IMR-90 (cell line): ENCODE results near the gene SETX. TPM values are rescaled to one million over a fixed set of nuclear protein-coding genes. Genes with fewer than 3 reads are reported as not detected.

Experiments
- ATAC-seq: fragments of 200-7000 bp; cut with Tn5 transposase; 2 replicates; pipeline ENCODE4 v1.9.1; 2020; ENCODE audit warnings: low read depth, mild to moderate bottlenecking, moderate library complexity
- BruUV-seq: library from RNA; stranded (reverse); fragments of 400-500 nt; replicated peaks from 2 replicates; lab custom pipeline; 2021; lab: Mats Ljungman, UMichigan
- CTCF ChIA-PET: fragments of 300-600 bp; formaldehyde crosslinking; extraction: SDS; loops from one replicate; lab custom pipeline; 2021; ENCODE audit warnings: antibody characterized with exemption; lab: Yijun Ruan, JAX
- POLR2A ChIA-PET: fragments of 300-600 bp; sonication (Branson Sonifier 250); formaldehyde crosslinking; loops from one replicate; lab custom pipeline; 2022; ENCODE audit warnings: antibody characterized with exemption; ENCODE audit not compliant: unreplicated experiment; lab: Charles Lee
- DNase-seq: peaks from one replicate; pipeline ENCODE4 v3.0.0; 2013
- H2AFZ ChIP-seq: replicated peaks from 2 replicates; pipeline ENCODE3; 2013; ENCODE audit warnings: low read length, mild to moderate bottlenecking; ENCODE audit not compliant: poor library complexity
- H2AK5ac ChIP-seq: 2 replicates; pipeline ENCODE4 v1.6.1; 2013; ENCODE audit warnings: low read depth, low read length, inconsistent platforms
- H2AK9ac ChIP-seq: replicated peaks from 2 replicates; pipeline ENCODE3; 2013; ENCODE audit warnings: mild to moderate bottlenecking, low read depth, low read length, moderate library complexity; ENCODE audit not compliant: poor library complexity
- H2BK120ac ChIP-seq: 2 replicates; pipeline ENCODE4 v1.6.1; 2013; ENCODE audit warnings: low read depth, low read length, inconsistent platforms
- H2BK15ac ChIP-seq: 3 replicates; pipeline ENCODE4 v1.6.1; 2013; ENCODE audit warnings: low read depth, low read length, inconsistent platforms
- H2BK20ac ChIP-seq: 2 replicates; pipeline ENCODE4 v1.6.1; 2013; ENCODE audit warnings: low read depth, mild to moderate bottlenecking, inconsistent platforms, low read length, moderate library complexity
- H2BK5ac ChIP-seq: 2 replicates; pipeline ENCODE4 v1.6.1; 2013; ENCODE audit warnings: mild to moderate bottlenecking, low read depth, low read length, inconsistent platforms; ENCODE audit not compliant: poor library complexity, severe bottlenecking
- H3K14ac ChIP-seq: replicated peaks from 2 replicates; pipeline ENCODE4 v1.6.1; 2013; ENCODE audit warnings: low read depth, low read length, inconsistent platforms
- H3K18ac ChIP-seq: 2 replicates; pipeline ENCODE4 v1.6.1; 2013; ENCODE audit warnings: low read depth, low read length, control low read depth
- H3K23ac ChIP-seq: 2 replicates; pipeline ENCODE4 v1.6.1; 2013; ENCODE audit warnings: low read depth, low read length, inconsistent platforms
- H3K27ac ChIP-seq: 2 replicates; pipeline ENCODE4 v1.5.1; 2013; ENCODE audit warnings: mild to moderate bottlenecking, control low read depth, low read length; ENCODE audit not compliant: insufficient read depth
- H3K27me3 ChIP-seq: 2 replicates; pipeline ENCODE4 v1.6.1; 2013; ENCODE audit warnings: low read length; ENCODE audit not compliant: control insufficient read depth, insufficient read depth
- H3K36me3 ChIP-seq: 2 replicates; pipeline ENCODE4 v1.6.1; 2013; ENCODE audit warnings: low read length, mixed read lengths; ENCODE audit not compliant: control insufficient read depth, insufficient read depth
- H3K4ac ChIP-seq: 2 replicates; pipeline ENCODE4 v1.6.1; 2013; ENCODE audit warnings: low read depth, low read length, inconsistent platforms
- H3K4me1 ChIP-seq: 2 replicates; pipeline ENCODE4 v1.6.1; 2013; ENCODE audit warnings: low read length, mixed read lengths; ENCODE audit not compliant: control insufficient read depth, insufficient read depth
- H3K4me2 ChIP-seq: 2 replicates; pipeline ENCODE4 v1.6.1; 2013; ENCODE audit warnings: low read depth, mild to moderate bottlenecking, control low read depth, low read length, moderate library complexity
- H3K4me3 ChIP-seq: 2 replicates; pipeline ENCODE4 v1.5.1; 2013; ENCODE audit warnings: low read depth, mild to moderate bottlenecking, control low read depth, low read length, moderate library complexity; ENCODE audit not compliant: insufficient read depth
- H3K56ac ChIP-seq: 2 replicates; pipeline ENCODE4 v1.6.1; 2013; ENCODE audit warnings: low read length, inconsistent platforms; ENCODE audit not compliant: insufficient read depth; ENCODE audit errors: extremely low read depth
- H3K79me1 ChIP-seq, 2 experiments: 2 replicates each; pipeline ENCODE4 v1.6.1; 2013; ENCODE audit warnings: low read length in 2 of 2, inconsistent platforms in 1 of 2, low read depth in 1 of 2
- H3K9ac ChIP-seq: 2 replicates; pipeline ENCODE4 v1.6.1; 2013; ENCODE audit warnings: low read depth, low read length, control low read depth
- H3K9me1 ChIP-seq: 2 replicates; pipeline ENCODE4 v1.6.1; 2013; ENCODE audit warnings: low read length, inconsistent platforms; ENCODE audit not compliant: insufficient read depth
- H3K9me3 ChIP-seq: 2 replicates; pipeline ENCODE4 v1.6.1; 2013; ENCODE audit warnings: low read length; ENCODE audit not compliant: control insufficient read depth, insufficient read depth
- H4K20me1 ChIP-seq: 2 replicates; pipeline ENCODE4 v1.6.1; 2013; ENCODE audit warnings: low read length, inconsistent platforms; ENCODE audit not compliant: insufficient read depth
- H4K5ac ChIP-seq: 2 replicates; pipeline ENCODE4 v1.6.1; 2013; ENCODE audit warnings: mild to moderate bottlenecking, low read depth, low read length, control low read depth
- H4K8ac ChIP-seq, 2 experiments: 2 replicates each; pipeline ENCODE4 v1.6.1; 2013; ENCODE audit warnings: low read depth in 2 of 2, low read length in 2 of 2, control low read depth in 1 of 2, inconsistent platforms in 1 of 2
- H4K91ac ChIP-seq: 2 replicates; pipeline ENCODE4 v1.6.1; 2013; ENCODE audit warnings: low read depth, low read length, inconsistent platforms; ENCODE audit not compliant: insufficient read depth
- MAFK ChIP-seq: IDR thresholded peaks from 2 replicates; pipeline ENCODE4 v1.6.1; 2012; ENCODE audit warnings: low read depth, low read length, improper control_type of control experiment
- SMC3 ChIP-seq: fragments of 150-350 bp; IDR thresholded peaks from 2 replicates; pipeline ENCODE4 v1.6.1; 2016; ENCODE audit warnings: low read depth, mild to moderate bottlenecking, antibody characterized with exemption, low read length, moderate library complexity
- WGBS, 2 experiments: methylation state at CpG; one replicate each; pipeline versions ENCODE4 v1.1.5 to v1.1.7; 2013; ENCODE audit warnings: missing lambda C conversion rate in 2 of 2; ENCODE audit not compliant: insufficient read length in 1 of 2; ENCODE audit errors: extremely low coverage in 2 of 2; 5-methylcytosine and 5-hydroxymethylcytosine counted together
- dilution Hi-C: fragments of 300-500 bp; cut with HindIII; formaldehyde crosslinking; loops from one replicate; pipeline ENCODE4 v1.14.3; 2018; ENCODE audit warnings: low sequenced_read_pairs; ENCODE audit not compliant: unreplicated experiment
- in situ Hi-C: fragments of 300-500 bp; cut with MboI; formaldehyde crosslinking; loops from 3 replicates; pipeline ENCODE4 v1.14.3; 2019; ENCODE audit warnings: low sequenced_read_pairs, inconsistent platforms, mixed read lengths
- intact Hi-C: fragments of 100-400 bp; cut with micrococcal nuclease; formaldehyde crosslinking; loops from 2 replicates; pipeline ENCODE4 v1.10.0; 2022
- polyA plus RNA-seq, 3 experiments: library from polyadenylated mRNA; depleted of rRNA; stranded (reverse); fragments of >200 nt; gene quantifications; 2 replicates each; pipeline ENCODE4 v1.2.3, GENCODE V29; 2012; ENCODE audit warnings: low replicate concordance in 1 of 3
- total RNA-seq: library from RNA; depleted of rRNA; stranded (reverse); fragments of >200 nt; gene quantifications from 2 replicates; pipeline ENCODE4 v1.2.3, GENCODE V29; 2012

The SETX gene
- total and polyA plus RNA-seq, 2 of the 4 experiments (the other 2 are of a cell fraction), result 13.1 to 55.0 TPM

DNA sequence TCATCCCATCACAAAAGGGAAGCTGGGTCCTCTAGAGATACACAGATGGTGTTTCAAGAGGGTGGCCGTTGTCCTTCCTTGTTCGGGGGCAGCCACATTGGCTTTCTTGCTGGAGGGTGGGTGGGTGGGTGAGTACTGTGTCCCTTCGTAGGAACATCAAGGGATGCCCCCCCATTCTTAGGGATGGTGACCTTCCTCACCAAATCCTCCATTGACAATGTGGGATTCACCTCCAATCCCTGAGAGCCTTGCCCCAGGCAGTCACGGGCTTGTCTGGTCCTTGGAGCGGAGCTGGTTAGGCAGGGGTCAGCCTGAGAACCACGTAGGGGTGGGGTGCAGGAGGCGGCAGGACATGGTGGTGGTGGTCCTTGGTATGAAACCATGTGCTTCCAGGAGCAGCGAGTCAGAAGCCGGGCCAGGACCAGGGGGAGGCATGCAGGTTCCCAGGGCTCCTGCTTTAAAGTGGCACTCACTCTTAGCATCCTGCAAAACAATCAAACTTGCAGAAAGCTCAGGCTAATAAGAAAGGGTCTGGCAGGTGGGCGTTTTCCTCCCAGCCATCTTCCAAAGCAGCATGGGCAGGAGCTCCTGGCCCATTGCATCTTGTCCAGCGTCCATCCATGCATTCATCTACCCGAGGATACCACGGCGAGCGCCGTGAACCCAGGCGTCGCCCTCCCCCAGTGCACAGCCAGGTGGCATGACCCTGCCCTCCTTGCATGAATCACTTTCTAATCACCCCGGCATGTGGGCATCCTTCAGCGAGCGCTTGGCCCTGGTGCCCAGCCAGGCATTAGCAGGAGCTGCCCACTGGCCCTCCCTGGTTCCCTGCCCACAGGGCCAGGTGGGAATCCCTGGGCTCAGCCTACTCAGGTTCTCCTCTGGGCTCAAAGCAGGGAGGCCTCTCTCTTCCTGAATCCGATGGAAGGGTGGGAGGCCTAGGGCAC is 116.5 kb downstream of the SETX start:
- no peak overlapping the region for H2AFZ ChIP-seq
- no peak overlapping the region for H2BK5ac ChIP-seq
- no peak overlapping the region for H4K8ac ChIP-seq
- ATAC-seq, result no peak
- H3K27me3 ChIP-seq, result peaks cover 54% of the 10 kb centered on the region
- ChIA-PET POLR2A (no interaction called here), CTCF (interaction anchor here (0.7 to 1.0 kb wide), 2 partner anchors 14 to 475 kb away, joined by 3 read pairs; no protein-coding TSS in a partner anchor)
- H3K36me3 ChIP-seq, result no peaks in the 10 kb centered on the region
- H3K9ac ChIP-seq, result no peak overlapping the region
- no peaks in the 10 kb centered on the region for H3K9me3 ChIP-seq
- no peak overlapping the region for H3K27ac ChIP-seq
- H3K4me3 ChIP-seq, result no peak overlapping the region
- no peak overlapping the region for H2AK5ac ChIP-seq
- no peak overlapping the region for H3K18ac ChIP-seq
- no peaks in the 10 kb centered on the region for H3K79me1 ChIP-seq
- intact Hi-C loops (no loop called here), in situ Hi-C loops (no loop called here), dilution Hi-C loops (no loop called here)
- no peak overlapping the region for H4K91ac ChIP-seq
- TF ChIP-seq SMC3 (no peak), MAFK (no peak)
- no peak overlapping the region for H3K4me2 ChIP-seq
- H3K56ac ChIP-seq, result no peak overlapping the region
- no peak overlapping the region for H3K14ac ChIP-seq
- H2AK9ac ChIP-seq, result no peak overlapping the region
- H3K4me1 ChIP-seq, result peaks cover 5% of the 10 kb centered on the region
- H4K20me1 ChIP-seq, result peaks cover 9% of the 10 kb centered on the region
- H3K9me1 ChIP-seq, result no peaks in the 10 kb centered on the region
- H2BK120ac ChIP-seq, result no peak overlapping the region
- no peak for DNase-seq
- no CpG with 5 or more reads among the region's 22 CpGs for WGBS, 2 experiments
- no peak overlapping the region for H3K23ac ChIP-seq
- no TSS peak for BruUV-seq
- no peak overlapping the region for H4K5ac ChIP-seq
- H3K4ac ChIP-seq, result no peak overlapping the region
- H2BK15ac ChIP-seq, result no peak overlapping the region
- H2BK20ac ChIP-seq, result no peak overlapping the region
